ENCODE results near the gene TADA2A. TPM values are rescaled to one million over a fixed set of nuclear protein-coding genes. Genes with fewer than 3 reads are reported as not detected.

TADA2A gene
- total RNA-seq, 1 experiment from 2014 or later, result 24.6 TPM

DNA sequence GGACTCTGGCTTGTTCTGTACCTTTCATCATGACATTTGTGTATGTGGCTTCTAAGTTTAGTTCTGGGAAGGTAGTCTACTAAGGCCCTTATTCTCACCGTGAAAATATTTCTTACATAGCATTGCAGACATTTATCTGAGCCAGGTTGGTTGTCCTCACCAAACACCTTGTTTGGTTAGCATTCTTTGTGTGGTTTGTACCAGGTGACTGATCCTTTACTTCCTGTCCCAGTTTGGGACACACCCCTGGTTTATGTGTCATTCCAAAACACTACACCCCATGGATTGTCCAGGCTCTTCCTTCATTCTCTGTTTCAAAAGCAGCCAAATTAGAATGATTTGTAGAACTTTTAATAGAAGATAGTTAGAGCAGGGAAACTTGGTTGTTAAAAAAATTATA, 59.8 kb downstream of the TADA2A start:
- Histone ChIP-seq H3K4me3 (replicated peaks in 1 of 2; ENCODE audit: low read depth in 1 of 2, low read length in 2 of 2) (no peak overlapping the region), H3K79me2 (ENCODE audit: insufficient read depth, low read length) (no peaks in the 10 kb centered on the region), H3K4me2 (ENCODE audit: low read length) (no peak overlapping the region), H3K36me3 (ENCODE audit: control insufficient read depth in 1 of 2, insufficient read depth in 2 of 2, low read length in 2 of 2) (peaks cover 18 to 22% of the 10 kb centered on the region in 2 experiments), H4K20me1 (ENCODE audit: insufficient read depth) (no peaks in the 10 kb centered on the region), H3K4me1 (ENCODE audit: control insufficient read depth in 1 of 2, insufficient read depth in 2 of 2, low read length in 2 of 2) (peaks cover 2 to 8% of the 10 kb centered on the region in 2 experiments; a peak in 2 of 4 replicates), H3K9ac (ENCODE audit: low read length) (no peak overlapping the region), H3K27ac (ENCODE audit: low read depth, low read length) (no peak overlapping the region), H2AFZ (ENCODE audit: low read depth, low read length, poor library complexity, severe bottlenecking) (no peak overlapping the region), H3K27me3 (ENCODE audit: insufficient read depth, low read length) (no peaks in the 10 kb centered on the region), H3K9me3 (ENCODE audit: control insufficient read depth in 1 of 2, insufficient read depth in 1 of 2, low read depth in 1 of 2, low read length in 2 of 2) (no peaks in the 10 kb centered on the region), H3K9me2 (ENCODE audit: insufficient read depth) (no peaks in the 10 kb centered on the region)
- CTCF ChIA-PET, result no interaction called here
- TF ChIP-seq EGR1 (IDR thresholded peaks at IDR 0.05; ENCODE audit: low read depth) (no peak), POLR2A (IDR thresholded peaks at IDR 0.05; ENCODE audit: borderline replicate concordance, extremely low read depth, insufficient read depth, insufficient read length) (no peak), CTCF (IDR thresholded peaks at IDR 0.05 in 2 of 3, conservative IDR thresholded peaks at IDR 0.05 in 1 of 3; ENCODE audit: borderline replicate concordance in 1 of 3, insufficient read depth in 1 of 3, low read depth in 2 of 3, low read length in 2 of 3) (no peak), SIN3A (IDR thresholded peaks at IDR 0.05; ENCODE audit: low read depth) (no peak), POLR2AphosphoS5 (IDR thresholded peaks at IDR 0.05; ENCODE audit: low read depth, low read length) (no peak), CEBPB (IDR thresholded peaks at IDR 0.05; ENCODE audit: low read depth) (no peak), CBX3 (IDR thresholded peaks at IDR 0.05; ENCODE audit: low read depth) (no peak), ZNF274 (IDR thresholded peaks at IDR 0.05; ENCODE audit: low read depth, low read length) (no peak), JUND (IDR thresholded peaks at IDR 0.05) (no peak), MAX (IDR thresholded peaks at IDR 0.05) (no peak), SRF (IDR thresholded peaks at IDR 0.05; ENCODE audit: low read depth) (no peak)
- TF ChIP-seq, protein P1, sequence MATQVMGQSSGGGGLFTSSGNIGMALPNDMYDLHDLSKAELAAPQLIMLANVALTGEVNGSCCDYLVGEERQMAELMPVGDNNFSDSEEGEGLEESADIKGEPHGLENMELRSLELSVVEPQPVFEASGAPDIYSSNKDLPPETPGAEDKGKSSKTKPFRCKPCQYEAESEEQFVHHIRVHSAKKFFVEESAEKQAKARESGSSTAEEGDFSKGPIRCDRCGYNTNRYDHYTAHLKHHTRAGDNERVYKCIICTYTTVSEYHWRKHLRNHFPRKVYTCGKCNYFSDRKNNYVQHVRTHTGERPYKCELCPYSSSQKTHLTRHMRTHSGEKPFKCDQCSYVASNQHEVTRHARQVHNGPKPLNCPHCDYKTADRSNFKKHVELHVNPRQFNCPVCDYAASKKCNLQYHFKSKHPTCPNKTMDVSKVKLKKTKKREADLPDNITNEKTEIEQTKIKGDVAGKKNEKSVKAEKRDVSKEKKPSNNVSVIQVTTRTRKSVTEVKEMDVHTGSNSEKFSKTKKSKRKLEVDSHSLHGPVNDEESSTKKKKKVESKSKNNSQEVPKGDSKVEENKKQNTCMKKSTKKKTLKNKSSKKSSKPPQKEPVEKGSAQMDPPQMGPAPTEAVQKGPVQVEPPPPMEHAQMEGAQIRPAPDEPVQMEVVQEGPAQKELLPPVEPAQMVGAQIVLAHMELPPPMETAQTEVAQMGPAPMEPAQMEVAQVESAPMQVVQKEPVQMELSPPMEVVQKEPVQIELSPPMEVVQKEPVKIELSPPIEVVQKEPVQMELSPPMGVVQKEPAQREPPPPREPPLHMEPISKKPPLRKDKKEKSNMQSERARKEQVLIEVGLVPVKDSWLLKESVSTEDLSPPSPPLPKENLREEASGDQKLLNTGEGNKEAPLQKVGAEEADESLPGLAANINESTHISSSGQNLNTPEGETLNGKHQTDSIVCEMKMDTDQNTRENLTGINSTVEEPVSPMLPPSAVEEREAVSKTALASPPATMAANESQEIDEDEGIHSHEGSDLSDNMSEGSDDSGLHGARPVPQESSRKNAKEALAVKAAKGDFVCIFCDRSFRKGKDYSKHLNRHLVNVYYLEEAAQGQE (IDR thresholded peaks at IDR 0.05; ENCODE audit: low read depth), result no peak
- DNase-seq (ENCODE audit: low read depth, low spot score) (no peak), ATAC-seq (no peak)
- BruUV-seq (replicated peaks), result no TSS peak
- POLR2A ChIA-PET, result no interaction called here
- RAD21 ChIA-PET (ENCODE audit: low non-redundant PET in 1 of 2, low total read pairs in 2 of 2, uncharacterized antibody in 2 of 2, unreplicated experiment in 2 of 2), result no interaction called here
- intact Hi-C loops (cut with micrococcal nuclease), result no loop called here
